Mesodermal cell (in vitro differentiated cells): ENCODE measurements around the gene OR6M1.

Experiments
- H3K27ac ChIP-seq: 2 replicates; pipeline ENCODE4 v1.7.0; 2013; ENCODE audit warnings: mild to moderate bottlenecking, low read depth, low read length, moderate library complexity; ENCODE audit not compliant: severe bottlenecking
- H3K36me3 ChIP-seq: 2 replicates; pipeline ENCODE4 v1.7.1; 2013; ENCODE audit warnings: mild to moderate bottlenecking, low read length, moderate library complexity; ENCODE audit not compliant: control insufficient read depth, insufficient read depth
- H3K4me1 ChIP-seq: one replicate; pipeline ENCODE4 v1.7.1; 2013; ENCODE audit warnings: mild to moderate bottlenecking, low read length; ENCODE audit not compliant: insufficient read depth, control insufficient read depth, poor library complexity, severe bottlenecking
- H3K4me3 ChIP-seq: 2 replicates; pipeline ENCODE4 v1.7.0; 2013; ENCODE audit warnings: low read length, control low read depth, mild to moderate bottlenecking; ENCODE audit not compliant: insufficient read depth, poor library complexity, severe bottlenecking; ENCODE audit errors: extremely low read depth
- H3K9me3 ChIP-seq: 2 replicates; pipeline ENCODE4 v1.7.1; 2013; ENCODE audit warnings: mild to moderate bottlenecking, low read length, moderate library complexity; ENCODE audit not compliant: control insufficient read depth
- WGBS, 2 experiments: methylation state at CpG; one replicate each; pipeline ENCODE4 v1.1.5; 2013; ENCODE audit warnings: missing lambda C conversion rate in 2 of 2; ENCODE audit not compliant: insufficient coverage in 2 of 2; 5-methylcytosine and 5-hydroxymethylcytosine counted together

Gene OR6M1

DNA sequence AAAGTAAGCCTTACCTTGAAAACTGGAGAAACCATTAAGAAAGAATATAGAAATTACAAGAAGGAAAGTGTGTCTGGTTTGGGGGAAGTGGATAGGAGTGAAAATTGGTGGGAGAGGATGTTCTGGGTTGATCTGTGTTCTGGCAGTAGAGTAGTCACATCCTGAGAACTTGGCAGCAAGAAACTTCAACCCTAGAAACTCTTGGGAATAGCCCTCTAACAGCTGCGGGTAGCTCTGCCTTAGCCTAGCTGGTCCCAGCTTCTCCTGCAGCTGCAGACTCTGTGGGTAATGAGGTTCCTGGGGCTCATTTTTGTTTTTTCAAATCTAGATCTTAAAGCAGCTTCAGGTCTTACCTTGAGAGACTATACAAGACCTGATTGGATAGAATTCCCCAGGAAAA lies 27.6 kb downstream of the OR6M1 start:
- 100% methylated on average over 1 of the region's 1 CpG; no CpG with 5 or more reads in 1 of the 2 experiments for WGBS, 2 experiments
- Histone ChIP-seq H3K27ac (no peak overlapping the region), H3K4me3 (no peak overlapping the region), H3K4me1 (no peaks in the 10 kb centered on the region), H3K36me3 (no peaks in the 10 kb centered on the region), H3K9me3 (no peaks in the 10 kb centered on the region)

DNA sequence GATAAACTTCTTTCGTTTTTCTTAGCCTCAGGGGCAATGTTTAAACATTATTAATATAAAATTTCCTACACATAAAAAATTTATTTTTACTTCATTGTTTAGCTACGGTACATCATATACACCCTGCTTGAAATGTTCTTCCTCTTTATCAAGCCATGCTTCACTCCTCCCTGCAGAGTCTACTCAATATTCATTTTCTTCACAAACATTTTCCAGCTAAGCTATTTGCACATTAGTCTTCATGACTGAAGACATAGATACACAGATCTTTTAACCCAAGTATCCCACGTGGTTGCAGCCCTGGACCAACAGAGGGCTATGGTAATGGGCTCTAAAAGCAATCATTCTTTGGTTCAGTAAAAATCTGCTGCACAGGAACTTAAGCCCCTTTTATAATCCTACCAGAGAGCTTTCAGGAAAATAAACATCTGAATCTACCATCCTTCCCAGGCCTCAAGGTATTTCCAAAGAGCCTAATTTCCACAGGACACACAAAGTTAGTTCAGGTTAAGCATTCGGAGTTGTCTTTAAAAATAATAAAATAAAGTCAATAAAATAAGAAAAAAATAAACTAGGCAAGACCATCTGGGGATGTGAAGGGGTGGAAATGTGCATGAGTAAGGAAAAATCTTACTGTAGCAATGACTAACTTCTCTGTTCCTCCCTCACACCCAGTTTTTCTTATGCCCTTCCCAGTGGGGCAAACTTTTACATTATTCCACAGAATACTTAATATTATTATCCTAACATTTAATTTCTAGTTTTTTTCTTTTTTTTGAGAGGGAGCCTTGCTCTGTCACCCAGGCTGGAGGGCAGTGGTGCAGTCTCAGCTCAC lies 30.2 kb downstream of the OR6M1 start:
- Histone ChIP-seq H3K36me3 (no peaks in the 10 kb centered on the region), H3K4me3 (no peak overlapping the region), H3K27ac (no peak overlapping the region), H3K4me1 (no peaks in the 10 kb centered on the region), H3K9me3 (peaks cover 2% of the 10 kb centered on the region)
- 65 to 73% methylated on average over 1 to 2 of the region's 4 CpGs for WGBS, 2 experiments

DNA sequence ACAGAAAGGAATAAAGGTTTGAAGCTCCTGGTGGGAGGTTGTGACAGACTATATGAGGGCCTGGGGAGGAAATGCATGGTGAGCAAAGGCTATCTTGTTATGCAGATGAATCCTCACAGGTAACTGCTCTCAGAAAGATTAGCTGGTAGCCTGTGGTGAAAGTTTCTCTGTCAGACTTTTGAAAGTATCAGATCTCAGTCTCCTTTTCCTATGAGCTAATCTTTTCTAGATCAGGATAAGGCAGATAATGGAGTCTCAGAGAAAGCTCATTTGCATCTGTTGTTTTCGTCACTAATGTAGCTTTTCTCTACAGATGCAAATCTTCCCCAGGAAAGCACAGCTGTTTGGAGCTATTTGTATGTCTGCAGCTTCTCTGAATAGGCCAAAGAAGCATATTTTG lies 30.9 kb downstream of the OR6M1 start:
- H3K9me3 ChIP-seq = peaks cover 2% of the 10 kb centered on the region
- no peak overlapping the region for H3K27ac ChIP-seq
- no peaks in the 10 kb centered on the region for H3K36me3 ChIP-seq
- no CpG with 5 or more reads among the region's 1 CpG for WGBS, 2 experiments
- no peak overlapping the region for H3K4me3 ChIP-seq
- H3K4me1 ChIP-seq = no peaks in the 10 kb centered on the region

DNA sequence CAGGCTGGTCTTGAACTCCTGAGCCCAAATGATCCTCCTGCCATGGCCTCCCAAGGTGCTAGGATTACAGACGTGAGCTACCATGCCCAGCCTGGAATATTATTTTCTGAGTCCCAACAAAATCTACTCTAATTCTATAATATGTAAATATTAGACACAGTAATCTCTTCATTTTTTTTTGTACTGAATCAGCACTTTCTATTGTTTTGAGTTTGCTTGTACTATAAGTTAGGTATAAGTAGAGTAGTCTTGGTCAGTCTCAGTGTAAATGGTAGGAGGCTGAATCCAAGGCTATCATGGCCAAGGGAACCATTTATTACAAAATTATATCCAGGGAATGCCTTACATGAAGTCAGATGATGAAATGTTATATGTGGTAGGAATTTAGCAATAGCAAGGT lies 32.2 kb downstream of the OR6M1 start:
- no peaks in the 10 kb centered on the region for H3K36me3 ChIP-seq
- H3K27ac ChIP-seq = no peak overlapping the region
- H3K4me1 ChIP-seq = no peaks in the 10 kb centered on the region
- no CpG with 5 or more reads among the region's 1 CpG for WGBS, 2 experiments
- H3K9me3 ChIP-seq = peaks cover 2% of the 10 kb centered on the region
- no peak overlapping the region for H3K4me3 ChIP-seq

DNA sequence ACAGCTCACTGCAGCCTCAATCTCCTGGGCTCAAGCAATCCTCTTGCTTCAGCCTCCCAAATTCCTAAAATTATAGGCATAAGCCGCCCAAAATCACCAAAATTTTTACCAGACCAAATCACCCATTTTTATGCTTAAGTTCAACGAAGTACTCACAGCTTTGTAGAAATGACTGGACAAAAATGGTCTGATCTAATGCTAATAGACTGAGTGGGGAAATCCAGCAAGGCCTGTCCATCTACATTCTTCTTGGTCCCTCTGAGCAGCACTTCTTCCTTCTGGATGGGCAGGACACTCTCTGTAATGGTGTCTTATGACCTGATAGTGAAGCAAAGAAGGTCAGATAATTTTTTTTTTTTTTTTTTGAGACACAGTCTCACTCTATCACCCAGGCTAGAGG lies 33.1 kb downstream of the OR6M1 start:
- H3K4me3 ChIP-seq = no peak overlapping the region
- no peak overlapping the region for H3K27ac ChIP-seq
- H3K36me3 ChIP-seq = no peaks in the 10 kb centered on the region
- H3K4me1 ChIP-seq = no peaks in the 10 kb centered on the region
- peaks cover 2% of the 10 kb centered on the region for H3K9me3 ChIP-seq
- 83% methylated on average over 1 of the region's 2 CpGs; no CpG with 5 or more reads in 1 of the 2 experiments for WGBS, 2 experiments

DNA sequence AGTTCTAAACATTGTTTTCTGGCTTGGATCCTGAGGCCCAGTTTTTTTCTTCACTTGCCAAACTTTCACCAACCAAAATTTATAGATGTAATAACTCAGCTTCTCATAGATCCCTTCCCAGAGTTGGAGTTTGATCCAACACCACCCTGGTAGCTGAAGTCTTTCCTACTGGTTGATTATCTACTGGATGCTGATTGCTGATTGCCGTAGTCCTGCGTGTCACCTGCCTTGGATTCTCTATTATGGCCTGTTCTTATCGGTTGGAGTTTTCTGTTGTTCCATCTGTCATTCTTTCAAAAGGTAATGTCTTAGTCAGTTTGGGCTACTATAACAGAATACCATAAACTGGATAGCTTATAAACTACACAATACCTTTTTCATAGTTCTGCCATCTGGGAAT lies 34.5 kb downstream of the OR6M1 start:
- Histone ChIP-seq H3K4me1 (no peaks in the 10 kb centered on the region), H3K36me3 (no peaks in the 10 kb centered on the region), H3K4me3 (no peak overlapping the region), H3K27ac (no peak overlapping the region), H3K9me3 (peaks cover 2% of the 10 kb centered on the region)
- WGBS, 2 experiments = no CpG with 5 or more reads among the region's 3 CpGs

DNA sequence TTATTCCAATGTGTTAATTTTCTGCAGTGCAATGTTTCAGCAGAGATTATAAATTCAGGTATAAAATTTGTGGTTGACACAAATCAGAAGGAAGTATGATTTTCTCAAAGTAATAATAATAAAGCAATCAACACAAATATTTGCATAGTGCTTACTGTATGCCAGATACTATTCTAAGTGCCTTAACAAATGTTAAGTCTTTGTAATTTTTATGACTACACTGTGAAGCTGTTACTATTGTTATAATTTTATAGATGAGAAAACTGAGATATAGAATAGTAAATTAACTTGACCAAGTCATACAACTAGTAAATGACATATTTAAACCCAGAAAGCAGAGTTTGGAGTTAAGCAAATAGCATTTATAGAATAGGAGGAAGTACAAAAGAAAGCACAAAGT lies 35.4 kb downstream of the OR6M1 start:
- Histone ChIP-seq H3K9me3 (peaks cover 2% of the 10 kb centered on the region), H3K4me3 (no peak overlapping the region), H3K4me1 (no peaks in the 10 kb centered on the region), H3K27ac (no peak overlapping the region), H3K36me3 (no peaks in the 10 kb centered on the region)

DNA sequence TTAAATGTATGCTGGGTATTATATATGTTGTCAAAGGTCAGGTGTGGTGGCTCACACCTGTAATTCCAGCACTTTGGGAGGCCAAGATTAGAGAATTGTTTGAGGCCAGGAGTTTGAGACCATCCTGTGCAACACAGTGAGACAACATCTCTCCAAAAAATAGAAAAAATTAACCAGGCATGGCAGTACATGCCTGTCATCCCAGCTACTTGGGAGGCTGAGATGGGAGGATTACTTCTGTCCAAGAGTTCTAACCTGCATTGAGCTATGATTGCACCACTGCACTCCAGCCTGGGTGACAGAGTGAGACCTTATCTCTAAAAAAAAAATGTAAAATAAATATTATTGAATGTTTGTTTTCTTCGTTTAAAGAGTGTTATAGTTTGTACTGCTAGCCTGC lies 40.5 kb downstream of the OR6M1 start:
- WGBS, 2 experiments = no CpG with 5 or more reads among the region's 1 CpG
- Histone ChIP-seq H3K27ac (no peak overlapping the region), H3K4me3 (no peak overlapping the region), H3K4me1 (no peaks in the 10 kb centered on the region), H3K9me3 (peaks cover 5% of the 10 kb centered on the region), H3K36me3 (no peaks in the 10 kb centered on the region)

DNA sequence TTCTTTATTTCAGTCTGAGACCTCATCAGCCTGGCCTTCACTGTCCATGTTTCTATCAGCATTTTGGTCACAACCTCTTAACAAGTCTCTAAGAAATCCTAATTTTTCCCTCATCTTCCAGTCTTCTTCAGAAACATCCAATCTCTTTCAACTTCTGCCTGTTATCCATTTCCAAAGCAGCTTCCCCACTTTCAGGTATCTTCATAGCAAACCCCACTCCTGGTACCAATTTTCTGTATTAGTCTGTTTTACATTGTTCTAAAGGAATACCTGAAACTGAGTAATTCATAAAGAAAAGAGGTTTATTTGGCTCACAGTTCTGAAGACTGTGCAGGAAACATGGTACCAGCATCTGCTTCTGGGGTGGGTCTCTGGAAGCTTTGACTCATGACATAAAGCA lies 43.7 kb downstream of the OR6M1 start:
- no peak overlapping the region for H3K4me3 ChIP-seq
- H3K9me3 ChIP-seq = peaks cover 5% of the 10 kb centered on the region

DNA sequence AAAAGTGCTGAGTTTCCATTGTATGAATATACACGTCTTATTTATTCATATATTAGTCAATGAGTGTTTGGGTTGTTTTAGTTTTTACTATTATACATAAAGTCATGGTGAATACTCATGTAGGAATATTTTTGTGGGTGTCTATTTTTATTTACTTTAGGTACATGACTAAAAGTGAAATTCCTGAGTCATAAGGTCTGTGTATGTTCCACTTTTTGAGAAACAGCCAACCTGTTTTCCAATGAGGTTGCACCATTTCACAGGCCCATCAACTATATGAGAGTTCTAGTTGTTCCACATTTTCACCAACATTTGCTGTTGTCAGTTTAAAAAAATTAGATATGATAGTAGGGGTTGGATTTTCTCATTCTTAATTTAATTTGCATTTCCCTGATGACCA lies 45.3 kb downstream of the OR6M1 start:
- no CpG with 5 or more reads among the region's 1 CpG for WGBS, 2 experiments
- no peak overlapping the region for H3K27ac ChIP-seq
- no peaks in the 10 kb centered on the region for H3K36me3 ChIP-seq
- H3K9me3 ChIP-seq = peaks cover 5% of the 10 kb centered on the region
- H3K4me1 ChIP-seq = no peaks in the 10 kb centered on the region
- H3K4me3 ChIP-seq = no peak overlapping the region

More for the DNA sequence above, 43.7 kb downstream of the OR6M1 start:
- H3K4me1 ChIP-seq = no peaks in the 10 kb centered on the region
- no peak overlapping the region for H3K27ac ChIP-seq
- H3K36me3 ChIP-seq = no peaks in the 10 kb centered on the region

DNA sequence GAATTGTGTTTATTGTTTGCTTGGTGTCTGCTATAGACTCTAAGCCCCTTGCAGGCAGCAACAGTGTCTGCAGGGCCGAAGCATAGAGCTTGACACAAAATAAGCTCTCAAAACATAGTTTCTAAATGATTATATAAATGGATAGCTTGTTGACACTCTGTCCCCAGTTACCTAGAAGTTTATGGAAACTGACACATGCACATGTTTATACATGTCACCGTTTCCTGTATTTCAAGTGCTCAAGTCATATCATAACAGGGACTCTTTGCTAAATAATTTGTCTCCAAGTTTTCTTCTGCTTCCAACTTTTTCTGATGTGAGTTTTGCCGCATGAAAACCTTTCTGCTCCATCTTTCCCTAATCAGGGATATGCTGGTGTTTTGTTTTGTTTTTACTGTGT lies 48.2 kb downstream of the OR6M1 start:
- Histone ChIP-seq H3K27ac (no peak overlapping the region), H3K9me3 (peaks cover 5% of the 10 kb centered on the region), H3K4me1 (no peaks in the 10 kb centered on the region), H3K4me3 (no peak overlapping the region), H3K36me3 (no peaks in the 10 kb centered on the region)
- 89 to 100% methylated on average over 1 of the region's 3 CpGs for WGBS, 2 experiments
